ENCODE data around the gene THAP4. TPM values are rescaled to one million over a fixed set of nuclear protein-coding genes. Genes with fewer than 3 reads are reported as not detected.
A peak's percentile ranks its signal among the peaks of the same experiment; 100 is the strongest.

Gene THAP4
- total RNA-seq, 1 donor from 2014 or later, result 32.4 TPM

GRCh38 chr2:241617431-241618154 lies 19.4 kb downstream of the THAP4 start:
- H3K27me3 Mint-ChIP-seq (ENCODE audit: unreplicated experiment), result peaks cover 4% of the 10 kb centered on the region
- DNase-seq, result no peak
- no peak for TF ChIP-seq CTCF (IDR thresholded peaks at IDR 0.05; ENCODE audit: partially characterized antibody, unreplicated experiment)
- H3K27ac Mint-ChIP-seq (ENCODE audit: unreplicated experiment), result peak overlapping the region; percentile 39
- peaks cover 5% of the 10 kb centered on the region for H3K36me3 Mint-ChIP-seq (ENCODE audit: unreplicated experiment)
- peaks cover 13% of the 10 kb centered on the region for H3K4me1 Mint-ChIP-seq (ENCODE audit: low read depth, unreplicated experiment)
- H3K9me3 Mint-ChIP-seq (ENCODE audit: unreplicated experiment), result peaks cover 4% of the 10 kb centered on the region
- H3K4me3 Mint-ChIP-seq (ENCODE audit: unreplicated experiment), result peak overlapping the region; percentile 35

- H3K27me3 Mint-ChIP-seq (ENCODE audit: unreplicated experiment), result peaks cover 6% of the 10 kb centered on the region
- H3K4me3 Mint-ChIP-seq (ENCODE audit: unreplicated experiment), result no peak overlapping the region
- H3K4me1 Mint-ChIP-seq (ENCODE audit: low read depth, unreplicated experiment), result peaks cover 22% of the 10 kb centered on the region
- peaks cover 3% of the 10 kb centered on the region for H3K9me3 Mint-ChIP-seq (ENCODE audit: unreplicated experiment)
- no peak for DNase-seq
- peaks cover 3% of the 10 kb centered on the region for H3K36me3 Mint-ChIP-seq (ENCODE audit: unreplicated experiment)
- no peak overlapping the region for H3K27ac Mint-ChIP-seq (ENCODE audit: unreplicated experiment)
- TF ChIP-seq CTCF (IDR thresholded peaks at IDR 0.05; ENCODE audit: partially characterized antibody, unreplicated experiment), result no peak
Observed at GRCh38 chr2:241616168-241617125, 20.5 kb downstream of the THAP4 start.

GRCh38 chr2:241615522-241616052 lies 21.4 kb downstream of the THAP4 start:
- Mint-ChIP-seq H3K36me3 (ENCODE audit: unreplicated experiment) (no peaks in the 10 kb centered on the region), H3K27ac (ENCODE audit: unreplicated experiment) (no peak overlapping the region), H3K27me3 (ENCODE audit: unreplicated experiment) (peaks cover 6% of the 10 kb centered on the region), H3K4me3 (ENCODE audit: unreplicated experiment) (no peak overlapping the region), H3K4me1 (ENCODE audit: low read depth, unreplicated experiment) (peaks cover 23% of the 10 kb centered on the region), H3K9me3 (ENCODE audit: unreplicated experiment) (peaks cover 3% of the 10 kb centered on the region)
- DNase-seq, result no peak
- TF ChIP-seq CTCF (IDR thresholded peaks at IDR 0.05; ENCODE audit: partially characterized antibody, unreplicated experiment), result no peak

- Mint-ChIP-seq H3K27me3 (ENCODE audit: unreplicated experiment) (peaks cover 6% of the 10 kb centered on the region), H3K27ac (ENCODE audit: unreplicated experiment) (no peak overlapping the region), H3K36me3 (ENCODE audit: unreplicated experiment) (no peaks in the 10 kb centered on the region)
Observed at GRCh38 chr2:241615041-241615440, 21.9 kb downstream of the THAP4 start.

More at GRCh38 chr2:241615041-241615440, 21.9 kb downstream of the THAP4 start:
- peaks cover 3% of the 10 kb centered on the region for H3K9me3 Mint-ChIP-seq (ENCODE audit: unreplicated experiment)
- TF ChIP-seq CTCF (IDR thresholded peaks at IDR 0.05; ENCODE audit: partially characterized antibody, unreplicated experiment), result no peak
- H3K4me1 Mint-ChIP-seq (ENCODE audit: low read depth, unreplicated experiment), result peaks cover 23% of the 10 kb centered on the region
- no peak overlapping the region for H3K4me3 Mint-ChIP-seq (ENCODE audit: unreplicated experiment)
- DNase-seq, result no peak
